OCI-LY1 (cell line): Measurements from ENCODE around the gene RAPGEF5.

Source experiments
- H2AFZ ChIP-seq: fragments of 200-600 bp; sonication (generic), shearing (Covaris generic); 2 replicates; pipeline ENCODE4 v1.6.0; 2014; ENCODE audit warnings: antibody characterized with exemption, mild to moderate bottlenecking, low read length
- H3F3A ChIP-seq: fragments of 200-600 bp; sonication (generic), shearing (Covaris generic); 2 replicates; pipeline ENCODE4 v1.6.0; 2014; ENCODE audit warnings: mild to moderate bottlenecking, antibody characterized with exemption, low read length, moderate library complexity; ENCODE audit not compliant: insufficient read depth
- H3K27ac ChIP-seq: fragments of 200-600 bp; sonication (generic); 2 replicates; pipeline ENCODE4 v1.5.1; 2014; ENCODE audit warnings: low read length, mixed run types, mild to moderate bottlenecking, low read depth; ENCODE audit not compliant: poor library complexity, severe bottlenecking
- H3K27me3 ChIP-seq: fragments of 200-600 bp; sonication (generic); 2 replicates; pipeline ENCODE4 v1.6.0; 2014; ENCODE audit warnings: antibody characterized with exemption, mild to moderate bottlenecking, low read length, moderate library complexity; ENCODE audit not compliant: insufficient read depth
- H3K36me3 ChIP-seq: fragments of 200-600 bp; sonication (generic); 2 replicates; pipeline ENCODE4 v1.6.1; 2014; ENCODE audit warnings: mild to moderate bottlenecking, antibody characterized with exemption, low read length, moderate library complexity, mixed read lengths; ENCODE audit not compliant: insufficient read depth
- H3K4me1 ChIP-seq: fragments of 200-600 bp; sonication (generic); 2 replicates; pipeline ENCODE4 v1.5.1; 2014; ENCODE audit warnings: mild to moderate bottlenecking, low read length, moderate library complexity; ENCODE audit not compliant: insufficient read depth, severe bottlenecking
- H3K4me2 ChIP-seq: fragments of 200-600 bp; sonication (generic), shearing (Covaris generic); 2 replicates; pipeline ENCODE4 v1.6.1; 2014; ENCODE audit warnings: low read length
- H3K4me3 ChIP-seq: fragments of 200-600 bp; sonication (generic); 2 replicates; pipeline ENCODE4 v1.5.1; 2014; ENCODE audit warnings: low read length, low read depth, mild to moderate bottlenecking, mixed read lengths; ENCODE audit not compliant: poor library complexity, severe bottlenecking
- H3K79me2 ChIP-seq: fragments of 200-600 bp; shearing (Covaris generic); 2 replicates; pipeline ENCODE4 v1.6.1; 2016; ENCODE audit warnings: mixed run types, low read length, mixed read lengths; ENCODE audit not compliant: insufficient read depth
- H3K9ac ChIP-seq: fragments of 200-600 bp; sonication (generic), shearing (Covaris generic); 2 replicates; pipeline ENCODE4 v1.6.1; 2014; ENCODE audit warnings: mild to moderate bottlenecking, low read length, mixed read lengths
- H3K9me2 ChIP-seq: fragments of 200-600 bp; sonication (generic), shearing (Covaris generic); 2 replicates; pipeline ENCODE4 v1.6.1; 2014; ENCODE audit warnings: low read depth, mild to moderate bottlenecking, low read length, mixed read lengths
- H3K9me3 ChIP-seq: fragments of 200-600 bp; shearing (Covaris generic); 2 replicates; pipeline ENCODE4 v1.6.1; 2014; ENCODE audit warnings: low read length, mixed read lengths
- H4K20me1 ChIP-seq: fragments of 200-600 bp; sonication (generic), shearing (Covaris generic); 2 replicates; pipeline ENCODE4 v1.6.0; 2016; ENCODE audit warnings: mild to moderate bottlenecking, low read length; ENCODE audit not compliant: insufficient read depth
- CTCF ChIP-seq: fragments of 200-600 bp; sonication (generic), shearing (Covaris generic); IDR thresholded peaks from 2 replicates; pipeline ENCODE4 v1.5.1; 2017; ENCODE audit warnings: mild to moderate bottlenecking, antibody characterized with exemption, low read length, moderate library complexity, mixed read lengths
- EZH2 ChIP-seq: fragments of 200-600 bp; sonication (generic), shearing (Covaris generic); IDR thresholded peaks from 2 replicates; pipeline ENCODE4 v1.8.0; 2017; ENCODE audit warnings: borderline replicate concordance, mixed run types, mild to moderate bottlenecking, antibody characterized with exemption, low read length, moderate library complexity, mixed read lengths

RAPGEF5 gene

DNA sequence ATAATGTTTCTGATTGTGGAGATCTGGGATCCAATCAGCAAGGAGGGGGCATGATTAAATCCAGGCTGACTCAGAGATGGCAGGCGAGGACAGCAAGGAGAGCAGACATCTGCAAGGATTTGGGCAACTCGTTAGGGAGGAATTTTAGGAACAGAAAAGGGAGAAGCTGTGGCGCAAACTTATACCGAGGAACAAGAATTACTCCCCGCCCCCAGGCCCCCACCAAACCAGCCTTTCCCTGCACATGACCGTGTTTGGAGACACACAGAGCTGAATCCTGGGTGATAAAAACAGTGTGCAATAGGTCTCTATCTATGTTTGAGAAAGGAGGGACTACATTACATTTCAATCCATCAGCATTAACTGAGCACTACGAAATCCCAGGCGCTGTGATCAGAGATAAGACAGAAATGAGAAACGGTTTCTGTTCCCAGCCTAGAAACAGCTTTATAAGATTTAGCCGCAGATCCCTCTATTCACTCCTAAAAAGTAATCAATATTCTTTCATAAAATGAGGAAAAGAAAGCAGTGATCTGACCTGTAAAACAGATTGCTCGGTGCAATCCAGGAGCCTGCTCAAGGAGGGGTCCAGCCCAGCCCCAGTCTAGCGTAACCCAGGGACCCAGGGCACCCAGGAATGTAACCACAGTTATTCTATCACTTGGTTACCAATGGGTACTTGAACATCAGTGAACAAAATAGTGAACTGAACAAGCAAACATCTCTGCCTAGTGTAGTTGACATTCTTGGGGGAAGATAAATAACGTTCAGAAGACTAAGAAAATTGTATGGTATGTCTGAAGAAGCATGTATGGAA is 37.2 kb upstream of the RAPGEF5 start:
- no peak for TF ChIP-seq CTCF

GRCh38 chr7:22390516-22390915 is 33.6 kb upstream of the RAPGEF5 start:
- no peak overlapping the region for H3K4me3 ChIP-seq
- H3K4me2 ChIP-seq = no peak overlapping the region
- no peaks in the 10 kb centered on the region for H4K20me1 ChIP-seq
- TF ChIP-seq CTCF (no peak), EZH2 (no peak)
- no peaks in the 10 kb centered on the region; the same call in 1 of the 2 replicates for H3K36me3 ChIP-seq
- H3K27ac ChIP-seq = no peak overlapping the region
- no peak overlapping the region for H2AFZ ChIP-seq
- no peaks in the 10 kb centered on the region for H3K27me3 ChIP-seq
- no peaks in the 10 kb centered on the region for H3K9me2 ChIP-seq
- H3K9me3 ChIP-seq = peaks cover 6% of the 10 kb centered on the region; the same call in 1 of the 2 replicates
- no peaks in the 10 kb centered on the region for H3K79me2 ChIP-seq
- peaks cover 10% of the 10 kb centered on the region for H3K4me1 ChIP-seq
- H3K9ac ChIP-seq = no peak overlapping the region
- H3F3A ChIP-seq = no peaks in the 10 kb centered on the region

More for the DNA sequence above, 37.2 kb upstream of the RAPGEF5 start:
- Histone ChIP-seq H3K9me3 (no peaks in the 10 kb centered on the region), H3K9ac (no peak overlapping the region), H3F3A (no peaks in the 10 kb centered on the region), H3K27ac (no peak overlapping the region), H3K36me3 (no peaks in the 10 kb centered on the region; the same call in 1 of the 2 replicates), H2AFZ (no peak overlapping the region), H3K27me3 (no peaks in the 10 kb centered on the region), H3K4me2 (no peak overlapping the region), H4K20me1 (no peaks in the 10 kb centered on the region), H3K79me2 (no peaks in the 10 kb centered on the region), H3K4me1 (peaks cover 10% of the 10 kb centered on the region), H3K9me2 (no peaks in the 10 kb centered on the region), H3K4me3 (no peak overlapping the region)

GRCh38 chr7:22389892-22390291 is 32.9 kb upstream of the RAPGEF5 start:
- H2AFZ ChIP-seq = no peak overlapping the region
- H3K9me2 ChIP-seq = no peaks in the 10 kb centered on the region
- no peaks in the 10 kb centered on the region; the same call in 1 of the 2 replicates for H3K36me3 ChIP-seq
- no peak overlapping the region for H3K4me2 ChIP-seq
- TF ChIP-seq CTCF = no peak
- no peak for TF ChIP-seq EZH2
- H3K9me3 ChIP-seq = peaks cover 6% of the 10 kb centered on the region; the same call in 1 of the 2 replicates
- H4K20me1 ChIP-seq = no peaks in the 10 kb centered on the region
- H3K27ac ChIP-seq = no peak overlapping the region
- no peak overlapping the region for H3K9ac ChIP-seq
- no peaks in the 10 kb centered on the region for H3K79me2 ChIP-seq
- H3K4me3 ChIP-seq = no peak overlapping the region
- no peaks in the 10 kb centered on the region for H3F3A ChIP-seq
- no peaks in the 10 kb centered on the region for H3K27me3 ChIP-seq
- peaks cover 10% of the 10 kb centered on the region for H3K4me1 ChIP-seq
